Measurements from ENCODE around the gene KATNIP.

KATNIP gene

DNA sequence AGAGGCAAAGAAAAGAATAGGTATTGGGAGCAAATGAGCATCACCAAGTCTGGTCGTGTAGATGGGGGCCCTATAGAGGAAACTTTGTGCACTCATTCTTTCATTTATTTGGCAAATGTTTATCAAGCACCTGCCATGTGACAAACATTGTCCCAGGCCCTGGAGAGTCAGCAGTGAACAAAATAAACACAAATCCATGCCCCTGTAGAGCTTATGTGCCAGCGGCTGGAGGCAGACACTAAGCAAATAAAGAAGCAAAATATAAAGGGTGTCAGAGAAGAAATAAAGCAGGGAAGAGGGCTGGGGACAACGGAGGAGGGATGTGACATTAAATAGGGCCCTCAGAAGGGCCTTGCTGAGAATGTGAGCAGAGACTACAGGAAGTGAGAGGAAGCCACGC is 45.5 kb downstream of the KATNIP start:
- TF ChIP-seq ZFX (IDR thresholded peaks at IDR 0.05; ENCODE audit: borderline replicate concordance), result no peak
- TF ChIP-seq, protein P1, sequence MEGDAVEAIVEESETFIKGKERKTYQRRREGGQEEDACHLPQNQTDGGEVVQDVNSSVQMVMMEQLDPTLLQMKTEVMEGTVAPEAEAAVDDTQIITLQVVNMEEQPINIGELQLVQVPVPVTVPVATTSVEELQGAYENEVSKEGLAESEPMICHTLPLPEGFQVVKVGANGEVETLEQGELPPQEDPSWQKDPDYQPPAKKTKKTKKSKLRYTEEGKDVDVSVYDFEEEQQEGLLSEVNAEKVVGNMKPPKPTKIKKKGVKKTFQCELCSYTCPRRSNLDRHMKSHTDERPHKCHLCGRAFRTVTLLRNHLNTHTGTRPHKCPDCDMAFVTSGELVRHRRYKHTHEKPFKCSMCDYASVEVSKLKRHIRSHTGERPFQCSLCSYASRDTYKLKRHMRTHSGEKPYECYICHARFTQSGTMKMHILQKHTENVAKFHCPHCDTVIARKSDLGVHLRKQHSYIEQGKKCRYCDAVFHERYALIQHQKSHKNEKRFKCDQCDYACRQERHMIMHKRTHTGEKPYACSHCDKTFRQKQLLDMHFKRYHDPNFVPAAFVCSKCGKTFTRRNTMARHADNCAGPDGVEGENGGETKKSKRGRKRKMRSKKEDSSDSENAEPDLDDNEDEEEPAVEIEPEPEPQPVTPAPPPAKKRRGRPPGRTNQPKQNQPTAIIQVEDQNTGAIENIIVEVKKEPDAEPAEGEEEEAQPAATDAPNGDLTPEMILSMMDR (IDR thresholded peaks at IDR 0.05), result no peak
- 0 out of 2 replicates have a peak overlapping the region, but pooled peaks have one; percentile 3 for H3K27ac ChIP-seq

GRCh38 chr16:27595993-27596392 is 46.0 kb downstream of the KATNIP start:
- TF ChIP-seq, protein P1 (IDR thresholded peaks at IDR 0.05), result no peak
- TF ChIP-seq ZFX (IDR thresholded peaks at IDR 0.05; ENCODE audit: borderline replicate concordance), result no peak
- 0 out of 2 replicates have a peak overlapping the region, but pooled peaks have one; percentile 3 for H3K27ac ChIP-seq

- H3K27ac ChIP-seq, result no peak overlapping the region
- TF ChIP-seq, protein P1 (IDR thresholded peaks at IDR 0.05), result no peak
- no peak for TF ChIP-seq ZFX (IDR thresholded peaks at IDR 0.05; ENCODE audit: borderline replicate concordance)
These were observed 46.5 kb downstream of the KATNIP start for GRCh38 chr16:27596411-27596810.

GRCh38 chr16:27597361-27597760 is 47.4 kb downstream of the KATNIP start:
- 0 out of 2 replicates have a peak overlapping the region, but pooled peaks have one; percentile 10 for H3K27ac ChIP-seq
- TF ChIP-seq, protein P1 (IDR thresholded peaks at IDR 0.05), result no peak
- TF ChIP-seq ZFX (IDR thresholded peaks at IDR 0.05; ENCODE audit: borderline replicate concordance), result no peak

DNA sequence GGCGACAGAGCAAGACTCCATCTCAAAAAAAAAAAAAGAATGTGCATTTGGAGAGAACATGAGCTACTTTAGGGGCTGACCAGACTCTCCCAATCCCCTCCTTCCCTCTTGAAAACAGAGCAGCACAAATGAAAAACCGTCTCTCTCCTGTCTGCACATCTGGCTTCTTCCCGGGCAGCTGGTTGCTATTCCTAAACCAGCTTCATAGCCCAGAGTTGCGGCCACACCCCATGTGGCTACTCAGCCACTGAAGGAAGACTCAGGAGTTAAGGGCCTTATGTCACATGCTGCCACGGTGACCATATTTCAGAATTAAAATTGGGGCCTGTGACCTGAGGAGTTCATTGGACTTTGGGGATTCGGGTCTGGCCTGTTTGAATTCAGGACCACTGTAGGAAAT is 48.3 kb downstream of the KATNIP start:
- TF ChIP-seq ZFX (IDR thresholded peaks at IDR 0.05; ENCODE audit: borderline replicate concordance), result no peak
- TF ChIP-seq, protein P1 (IDR thresholded peaks at IDR 0.05), result no peak
- no peak overlapping the region for H3K27ac ChIP-seq

GRCh38 chr16:27598931-27599565 is 49.1 kb downstream of the KATNIP start:
- no peak overlapping the region for H3K27ac ChIP-seq
- TF ChIP-seq, protein P1 (IDR thresholded peaks at IDR 0.05), result no peak
- no peak for TF ChIP-seq ZFX (IDR thresholded peaks at IDR 0.05; ENCODE audit: borderline replicate concordance)

DNA sequence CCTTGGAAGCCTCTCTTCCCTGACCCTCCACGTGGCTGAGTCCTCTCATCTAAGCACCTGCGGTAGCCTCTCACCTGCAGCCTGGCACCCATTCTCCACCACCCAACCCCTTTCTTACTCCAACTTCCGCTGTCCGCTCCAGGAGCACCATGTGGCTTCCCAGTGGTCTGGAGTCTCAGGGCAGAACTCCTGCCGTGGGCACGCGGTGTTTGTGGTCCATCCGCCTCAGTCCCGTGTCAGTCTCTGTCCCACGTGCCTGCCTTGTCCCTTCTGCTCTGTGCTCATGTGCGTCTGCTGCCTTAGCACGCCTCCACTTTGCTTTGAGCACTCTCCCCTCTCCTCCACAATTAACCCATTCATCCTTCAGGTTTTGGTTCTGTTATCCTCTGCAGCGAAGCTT is 49.7 kb downstream of the KATNIP start:
- TF ChIP-seq, protein P1 (IDR thresholded peaks at IDR 0.05), result no peak
- TF ChIP-seq ZFX (IDR thresholded peaks at IDR 0.05; ENCODE audit: borderline replicate concordance), result no peak
- no peak overlapping the region for H3K27ac ChIP-seq

Measured in 22Rv1 (cell line).